HUES6 (cell line): ENCODE data around the gene NUDT22.

Experiments used
- H3K27ac ChIP-seq: 2 replicates; pipeline ENCODE4 v1.7.0; 2013; ENCODE audit warnings: low read depth, mild to moderate bottlenecking, low read length, inconsistent platforms
- H3K27me3 ChIP-seq: 2 replicates; pipeline ENCODE4 v1.6.1; 2013; ENCODE audit warnings: low read length; ENCODE audit not compliant: control insufficient read depth, insufficient read depth
- H3K36me3 ChIP-seq: 2 replicates; pipeline ENCODE4 v1.6.1; 2013; ENCODE audit warnings: low read length; ENCODE audit not compliant: control insufficient read depth, insufficient read depth
- H3K4me1 ChIP-seq: 2 replicates; pipeline ENCODE4 v1.6.1; 2013; ENCODE audit warnings: low read length; ENCODE audit not compliant: control insufficient read depth, insufficient read depth
- H3K4me3 ChIP-seq: 2 replicates; pipeline ENCODE4 v1.5.1; 2013; ENCODE audit warnings: low read depth, low read length
- H3K9ac ChIP-seq: one replicate; pipeline ENCODE4 v1.6.1; 2013; ENCODE audit warnings: mild to moderate bottlenecking, low read length
- H3K9me3 ChIP-seq: 2 replicates; pipeline ENCODE4 v1.6.1; 2013; ENCODE audit warnings: low read depth, low read length; ENCODE audit not compliant: control insufficient read depth, insufficient read depth

NUDT22 gene

DNA sequence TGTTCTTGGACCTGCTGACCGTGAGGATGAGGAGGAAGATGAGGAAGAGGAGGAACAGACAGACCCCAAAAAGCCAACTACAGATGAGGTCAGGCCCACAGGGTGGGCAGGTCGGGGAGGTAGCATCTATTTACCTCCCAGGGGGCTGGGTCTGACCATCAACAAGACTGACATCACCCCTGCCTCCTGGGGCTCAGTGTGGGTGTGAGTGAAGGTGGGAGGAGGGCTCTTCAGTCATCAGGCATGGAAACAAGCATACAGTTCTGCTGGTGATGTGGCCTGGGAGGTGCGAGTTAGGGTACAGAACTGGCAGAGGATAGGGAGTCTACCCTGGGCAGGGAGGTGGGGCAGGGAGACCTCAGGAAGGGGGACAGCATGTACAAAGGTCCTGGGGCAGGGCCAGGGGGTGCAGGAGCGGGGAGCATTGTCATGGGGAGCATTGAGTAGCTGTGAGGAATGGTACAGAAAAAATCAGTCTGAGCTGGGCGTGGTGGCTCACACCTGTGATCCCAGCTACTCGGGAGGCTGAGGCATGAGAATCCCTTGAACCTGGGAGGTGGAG lies 34.2 kb downstream of the NUDT22 start:
- Histone ChIP-seq H3K4me1 (no peaks in the 10 kb centered on the region; the same call in 1 of the 2 replicates), H3K4me3 (no peak overlapping the region), H3K36me3 (peaks cover 81% of the 10 kb centered on the region)

DNA sequence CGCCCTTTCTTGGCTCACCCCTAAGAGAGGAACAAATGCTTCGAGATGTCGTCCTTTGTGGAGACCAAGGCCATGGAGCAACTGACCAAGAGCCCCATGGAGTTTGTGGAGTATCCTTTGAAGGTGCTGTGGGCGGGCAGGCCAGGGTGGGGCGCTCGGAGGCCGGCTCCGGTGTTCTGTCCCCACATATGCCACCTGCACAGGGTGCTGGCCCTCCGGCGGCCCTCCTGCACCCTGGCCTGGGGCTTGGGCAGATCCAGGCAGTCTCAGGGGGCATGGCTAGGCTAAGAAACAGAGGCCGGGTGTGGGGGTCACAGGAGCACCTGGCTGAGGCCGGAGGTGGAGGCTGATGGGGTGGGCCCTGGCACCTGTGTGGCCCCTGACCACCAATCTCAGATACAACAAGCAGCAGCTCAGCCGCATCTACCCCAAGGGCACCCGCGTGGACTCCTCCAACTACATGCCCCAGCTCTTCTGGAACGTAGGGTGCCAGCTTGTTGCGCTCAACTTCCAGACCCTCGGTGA lies 35.5 kb downstream of the NUDT22 start:
- Histone ChIP-seq H3K9ac (no peak overlapping the region), H3K27ac (no peak overlapping the region), H3K9me3 (no peaks in the 10 kb centered on the region), H3K4me1 (no peaks in the 10 kb centered on the region; the same call in 1 of the 2 replicates), H3K4me3 (no peak overlapping the region), H3K27me3 (no peaks in the 10 kb centered on the region), H3K36me3 (peaks cover 81% of the 10 kb centered on the region)

More for the DNA sequence above, 34.2 kb downstream of the NUDT22 start:
- Histone ChIP-seq H3K9ac (no peak overlapping the region), H3K9me3 (no peaks in the 10 kb centered on the region), H3K27me3 (no peaks in the 10 kb centered on the region), H3K27ac (no peak overlapping the region)

- no peaks in the 10 kb centered on the region for H3K9me3 ChIP-seq
- H3K4me3 ChIP-seq = no peak overlapping the region
- H3K36me3 ChIP-seq = peaks cover 83% of the 10 kb centered on the region
- no peak overlapping the region for H3K9ac ChIP-seq
- H3K27ac ChIP-seq = no peak overlapping the region
- H3K4me1 ChIP-seq = no peaks in the 10 kb centered on the region; the same call in 1 of the 2 replicates
- H3K27me3 ChIP-seq = no peaks in the 10 kb centered on the region
Measured at GRCh38 chr11:64262271-64263002, 36.4 kb downstream of the NUDT22 start.

GRCh38 chr11:64263021-64263946 lies 37.2 kb downstream of the NUDT22 start:
- H3K36me3 ChIP-seq = peaks cover 79% of the 10 kb centered on the region
- peaks cover 5% of the 10 kb centered on the region for H3K4me1 ChIP-seq
- no peak overlapping the region for H3K4me3 ChIP-seq
- H3K9ac ChIP-seq = no peak overlapping the region
- no peaks in the 10 kb centered on the region for H3K27me3 ChIP-seq
- no peak overlapping the region; the same call in 1 of the 2 replicates for H3K27ac ChIP-seq
- H3K9me3 ChIP-seq = no peaks in the 10 kb centered on the region

DNA sequence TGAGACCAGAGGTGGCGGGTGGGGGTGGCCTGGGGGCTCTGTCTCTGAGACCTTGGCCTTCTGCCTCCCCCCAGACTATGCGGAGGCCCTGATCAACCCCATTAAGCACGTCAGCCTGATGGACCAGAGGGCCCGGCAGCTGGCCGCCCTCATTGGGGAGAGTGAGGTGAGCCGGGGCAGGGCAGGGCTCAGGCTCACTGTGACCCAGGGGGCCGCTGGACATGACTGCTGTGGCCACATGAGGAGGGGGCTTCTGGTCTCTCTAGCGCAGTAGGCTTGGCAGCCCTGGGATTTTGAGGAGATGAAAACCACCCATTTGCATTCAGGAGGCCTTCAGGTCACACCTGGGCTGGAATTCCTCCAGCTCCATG lies 37.9 kb downstream of the NUDT22 start:
- H3K27ac ChIP-seq = no peak overlapping the region
- H3K4me1 ChIP-seq = peaks cover 11% of the 10 kb centered on the region
- peaks cover 73% of the 10 kb centered on the region for H3K36me3 ChIP-seq
- no peak overlapping the region for H3K9ac ChIP-seq
- no peaks in the 10 kb centered on the region for H3K9me3 ChIP-seq
- H3K27me3 ChIP-seq = no peaks in the 10 kb centered on the region
- no peak overlapping the region for H3K4me3 ChIP-seq

- Histone ChIP-seq H3K36me3 (peaks cover 69% of the 10 kb centered on the region), H3K4me3 (no peak overlapping the region), H3K27ac (no peak overlapping the region), H3K9me3 (no peaks in the 10 kb centered on the region), H3K9ac (no peak overlapping the region), H3K4me1 (peaks cover 11% of the 10 kb centered on the region), H3K27me3 (no peaks in the 10 kb centered on the region)
Measured at GRCh38 chr11:64264371-64264852, 38.3 kb downstream of the NUDT22 start.

GRCh38 chr11:64265176-64266160 lies 39.4 kb downstream of the NUDT22 start:
- H3K9me3 ChIP-seq = no peaks in the 10 kb centered on the region
- H3K27me3 ChIP-seq = no peaks in the 10 kb centered on the region
- H3K4me1 ChIP-seq = peaks cover 11% of the 10 kb centered on the region

GRCh38 chr11:64266339-64266738 lies 40.3 kb downstream of the NUDT22 start:
- Histone ChIP-seq H3K4me3 (no peak overlapping the region), H3K27ac (no peak overlapping the region), H3K9ac (no peak overlapping the region), H3K36me3 (peaks cover 54% of the 10 kb centered on the region), H3K27me3 (no peaks in the 10 kb centered on the region), H3K4me1 (peaks cover 11% of the 10 kb centered on the region), H3K9me3 (no peaks in the 10 kb centered on the region)

More at GRCh38 chr11:64265176-64266160, 39.4 kb downstream of the NUDT22 start:
- peaks cover 58% of the 10 kb centered on the region for H3K36me3 ChIP-seq
- H3K9ac ChIP-seq = no peak overlapping the region
- H3K4me3 ChIP-seq = no peak overlapping the region
- no peak overlapping the region for H3K27ac ChIP-seq

GRCh38 chr11:64267207-64267945 lies 41.3 kb downstream of the NUDT22 start:
- no peak overlapping the region for H3K27ac ChIP-seq
- no peaks in the 10 kb centered on the region for H3K9me3 ChIP-seq
- no peak overlapping the region for H3K4me3 ChIP-seq
- peaks cover 16% of the 10 kb centered on the region for H3K4me1 ChIP-seq
- peaks cover 44% of the 10 kb centered on the region for H3K36me3 ChIP-seq
- no peak overlapping the region for H3K9ac ChIP-seq
- H3K27me3 ChIP-seq = no peaks in the 10 kb centered on the region
